Stimulated activated CD8-positive, alpha-beta memory T cell treated with anti-CD3 and anti-CD28 coated beads, Interleukin-12 subunit alpha, Interleukin-12 subunit beta, amount 100 ng/mL, for 1 hour (primary cell): ENCODE results near the gene DNAJB13.
A peak's percentile ranks its signal among the peaks of the same experiment; 100 is the strongest.
"Not testable (repeated sequence)": the region's sequence is repeated elsewhere in the genome, so short reads cannot be mapped to it uniquely, and the experiment has no call there.

Source experiments
- DNase-seq: peaks from one replicate; pipeline ENCODE4 v3.0.0-alpha.2; 2020; ENCODE audit warnings: low read depth

The DNAJB13 gene

DNA sequence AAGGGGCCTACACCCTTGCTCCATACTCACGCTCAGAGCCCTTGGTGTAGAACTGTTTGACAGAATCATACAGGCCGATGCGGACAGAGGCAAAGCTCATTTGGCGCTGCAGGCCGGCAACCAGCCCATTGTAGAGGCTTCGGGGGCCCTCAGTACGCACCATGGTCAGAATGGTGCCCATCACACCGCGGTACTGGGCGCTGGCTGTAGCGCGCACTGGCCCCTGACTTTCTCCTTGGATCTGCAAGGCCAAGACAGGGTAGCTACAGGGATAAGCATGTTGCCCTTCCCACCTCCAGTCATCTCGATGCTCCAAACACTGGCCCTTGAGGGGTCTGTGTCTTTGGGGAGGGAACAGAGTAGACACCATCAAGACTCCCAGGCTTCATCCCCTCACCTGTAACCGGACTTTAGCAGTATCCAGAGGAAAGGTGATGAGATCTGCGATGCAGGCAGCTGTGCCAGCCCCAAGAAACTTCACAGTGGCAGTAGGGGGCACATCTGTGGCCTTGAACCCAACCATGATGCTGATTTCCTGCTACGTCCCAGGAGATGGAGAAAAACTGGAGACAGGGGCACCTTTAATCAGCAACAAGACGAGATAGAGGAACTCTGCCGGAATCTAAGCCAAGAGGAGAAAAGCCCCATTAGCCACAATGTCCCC is 27.2 kb downstream of the DNAJB13 start:
- DNase-seq: no peak

DNA sequence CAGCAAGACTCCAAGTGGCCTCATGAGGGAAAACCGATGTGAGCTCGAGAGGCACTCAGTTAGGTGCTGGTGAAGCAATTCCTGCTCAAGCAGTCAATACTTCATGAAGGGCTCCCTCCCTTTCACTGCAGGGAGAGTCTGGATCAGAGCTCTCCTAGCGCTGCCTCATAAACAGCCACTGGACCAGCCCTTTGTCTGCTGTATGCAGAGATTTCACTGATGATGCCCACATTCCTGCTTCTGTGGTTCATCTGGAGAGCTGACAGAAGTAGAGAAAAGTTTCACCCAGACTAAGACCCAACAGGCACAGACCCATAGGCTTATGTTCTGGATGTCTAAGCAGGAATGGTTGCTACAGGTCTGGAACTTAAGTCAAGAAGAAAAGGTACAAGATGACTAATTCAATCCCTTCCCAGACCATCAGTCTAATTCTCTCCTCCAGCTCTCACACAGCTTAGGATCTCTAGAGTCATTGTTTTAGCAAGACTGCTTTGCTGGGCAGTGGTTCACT is 27.8 kb downstream of the DNAJB13 start:
- DNase-seq: no peak

DNA sequence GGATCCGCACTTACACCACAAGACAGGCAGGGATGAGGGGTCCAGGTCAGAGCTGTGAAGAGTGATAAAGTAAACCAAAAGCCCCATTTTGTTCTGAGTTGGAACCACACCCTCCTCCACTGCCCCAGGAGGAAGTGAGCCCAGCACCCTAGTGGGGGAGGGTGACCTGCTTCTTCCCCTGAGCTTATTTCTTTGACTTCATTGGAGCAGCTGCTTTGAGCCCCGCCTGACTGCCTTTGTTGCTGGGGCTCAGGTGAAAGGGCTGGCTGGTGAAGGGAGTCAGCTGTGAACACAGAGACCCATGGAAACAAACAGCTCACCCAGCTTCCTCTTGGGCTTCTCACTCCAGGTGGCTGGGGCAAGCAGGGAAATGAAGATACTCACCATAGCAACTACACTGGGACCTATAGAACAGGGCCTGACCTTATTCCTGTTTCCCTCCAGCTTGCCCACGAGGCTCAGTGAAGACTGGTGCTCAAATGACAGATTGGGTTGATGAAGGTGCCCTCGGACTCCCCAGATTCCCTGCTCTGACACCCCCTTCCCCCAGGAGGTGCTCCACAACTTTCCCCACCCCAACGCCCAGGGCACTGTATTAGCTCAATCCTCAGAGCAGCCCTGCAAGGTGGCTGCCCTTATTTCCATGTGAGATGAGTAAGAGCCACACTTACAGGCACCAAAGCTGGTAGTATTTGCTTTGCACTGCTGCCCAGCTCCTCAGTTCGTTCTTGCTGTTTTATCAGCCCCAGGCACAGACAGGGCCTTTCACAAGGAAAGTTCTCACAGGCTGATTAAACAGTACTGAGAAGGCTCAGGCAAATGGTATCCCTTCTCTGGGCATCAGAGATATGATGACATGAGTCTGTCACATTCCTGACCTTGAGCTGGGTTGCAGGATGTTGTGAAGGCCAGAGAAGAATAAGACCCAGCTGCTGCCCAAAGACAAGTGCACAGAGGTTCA is 29.5 kb downstream of the DNAJB13 start:
- DNase-seq: peak; percentile 66

DNA sequence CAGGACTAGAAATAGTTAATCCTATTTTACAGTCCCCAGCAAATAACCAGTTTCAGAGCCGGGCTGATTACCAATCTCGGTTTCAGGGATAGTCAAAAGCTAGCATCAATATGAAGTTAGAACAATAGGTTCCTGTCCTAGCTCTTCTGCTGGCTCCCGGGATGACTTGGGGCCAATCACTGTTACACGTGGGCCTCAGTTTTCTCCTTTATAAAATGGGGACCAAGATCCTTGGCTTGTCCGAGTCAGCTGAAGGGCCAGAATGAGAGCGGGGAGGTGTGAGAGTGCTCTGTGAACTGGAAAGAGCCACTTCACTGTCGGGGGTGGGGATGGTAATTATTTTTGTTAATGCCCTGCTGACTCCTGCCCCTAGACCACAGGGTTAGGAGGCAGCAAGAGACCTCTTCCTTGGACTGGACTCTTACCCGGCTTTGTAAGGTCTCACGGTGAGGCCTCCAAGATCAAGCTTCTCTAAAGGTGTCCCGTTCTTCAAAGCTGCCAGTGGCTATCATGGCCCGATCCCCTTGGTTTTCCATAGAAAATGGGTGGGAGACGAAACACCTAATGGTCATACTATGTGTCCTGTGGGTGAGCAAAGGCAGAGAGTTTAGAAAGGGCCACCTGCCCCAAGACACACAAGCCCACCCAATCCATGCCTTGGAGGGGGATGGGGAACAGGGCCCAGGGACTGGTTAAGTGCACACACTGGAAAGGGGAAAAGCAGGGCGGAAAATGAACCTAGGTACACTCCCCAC is 30.4 kb downstream of the DNAJB13 start:
- DNase-seq: no peak

DNA sequence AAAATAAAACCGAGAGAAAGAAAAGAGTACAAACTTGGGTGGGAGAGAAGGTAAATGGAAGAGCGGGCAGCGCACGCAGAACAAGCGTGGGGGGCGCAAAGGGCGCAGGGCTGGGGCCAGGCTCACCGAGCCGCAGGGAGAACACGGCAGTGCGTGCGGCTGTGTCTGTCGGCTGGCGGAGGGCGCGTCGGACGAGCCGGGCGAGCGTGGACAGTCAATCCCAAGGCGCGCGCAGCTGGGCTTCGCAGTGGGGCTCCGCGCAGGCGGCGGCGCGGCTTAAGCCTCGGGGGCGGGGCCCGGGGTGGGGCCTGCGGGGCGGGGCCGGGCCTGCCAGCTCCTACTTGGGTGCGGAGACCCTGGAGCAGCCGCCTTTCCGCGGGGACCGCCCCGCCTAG is 31.8 kb downstream of the DNAJB13 start, which contains the start of gene UCP2:
Gene UCP2, minus strand, starts transcription at position 249 of the 395 bp plus-strand sequence. CDS start 4,465 bp downstream, outside the sequence.
- DNase-seq: peak; percentile 68

DNA sequence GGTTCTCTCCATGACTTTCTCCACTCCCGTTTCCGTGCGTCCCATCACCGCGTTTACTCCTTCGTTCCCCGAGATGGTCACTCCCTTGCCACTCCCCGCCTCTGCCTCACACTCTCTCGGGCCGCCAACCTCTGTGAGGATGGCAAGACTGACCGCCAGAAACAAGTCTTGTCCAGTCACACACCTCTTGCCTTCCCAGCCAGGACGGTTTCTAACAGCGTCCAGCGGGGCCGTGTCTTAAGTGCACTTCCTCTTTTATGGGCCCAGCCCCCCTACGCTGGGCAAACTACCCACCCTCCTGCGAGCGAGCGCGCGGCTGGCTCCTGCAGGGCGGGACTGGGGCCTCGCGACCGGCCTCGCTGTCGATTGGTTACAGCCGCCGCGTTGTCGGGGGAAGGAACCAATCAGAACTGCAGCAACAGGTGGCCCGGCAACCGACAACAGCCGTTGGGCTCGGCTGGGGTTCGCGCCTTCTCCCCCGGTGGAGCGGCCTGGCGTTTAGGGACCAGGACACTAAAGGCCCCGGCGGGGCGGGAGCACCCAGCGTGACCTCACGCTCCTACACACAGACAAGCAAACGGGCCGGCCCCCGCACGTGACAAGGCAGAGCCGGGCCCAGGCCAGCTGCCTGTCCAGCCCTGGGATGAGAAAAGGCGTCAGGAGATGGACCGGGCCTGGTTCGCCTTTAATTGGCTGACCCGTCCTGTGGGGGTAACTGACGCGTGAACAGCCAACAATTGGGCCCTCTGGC is 32.3 kb downstream of the DNAJB13 start:
- DNase-seq: peak; percentile 85

DNA sequence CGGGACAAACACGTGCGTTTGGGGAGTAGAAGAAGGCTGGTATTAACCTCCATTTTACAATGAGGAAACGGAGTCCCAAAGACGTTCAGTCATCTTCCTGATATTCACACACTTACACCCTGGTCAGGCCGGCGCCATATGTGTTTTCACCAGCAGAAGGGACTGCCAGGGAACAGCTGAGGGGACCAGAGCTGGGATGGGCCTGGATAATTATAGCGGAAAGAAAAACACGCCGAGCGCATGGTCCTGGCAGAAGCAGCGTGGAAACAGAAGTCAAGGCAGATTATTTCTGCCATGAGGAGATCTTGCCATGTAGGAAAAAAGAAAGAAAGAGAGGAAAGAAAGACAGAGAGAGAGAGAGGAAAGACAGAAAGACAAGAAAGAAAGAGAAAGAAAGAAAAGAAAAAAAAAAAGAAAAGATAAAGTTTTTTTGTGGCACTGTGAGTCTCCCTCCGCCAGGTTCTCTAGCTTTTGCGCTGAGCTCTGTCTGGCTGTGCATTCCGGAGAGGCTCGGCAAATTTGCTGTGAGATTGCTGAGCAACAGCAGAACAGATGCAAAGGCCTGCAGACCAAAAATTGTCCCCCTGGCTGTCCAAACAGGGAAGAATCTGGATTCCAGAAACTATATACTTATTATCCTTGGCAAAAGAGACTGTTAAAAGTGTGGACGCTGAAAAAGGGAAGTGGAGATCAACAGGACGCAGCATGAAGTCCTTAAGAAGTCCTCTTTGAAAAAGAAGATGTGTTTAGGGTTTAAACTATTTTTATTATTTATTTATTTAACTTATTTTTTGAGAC is 33.1 kb downstream of the DNAJB13 start:
- DNase-seq: no peak

DNA sequence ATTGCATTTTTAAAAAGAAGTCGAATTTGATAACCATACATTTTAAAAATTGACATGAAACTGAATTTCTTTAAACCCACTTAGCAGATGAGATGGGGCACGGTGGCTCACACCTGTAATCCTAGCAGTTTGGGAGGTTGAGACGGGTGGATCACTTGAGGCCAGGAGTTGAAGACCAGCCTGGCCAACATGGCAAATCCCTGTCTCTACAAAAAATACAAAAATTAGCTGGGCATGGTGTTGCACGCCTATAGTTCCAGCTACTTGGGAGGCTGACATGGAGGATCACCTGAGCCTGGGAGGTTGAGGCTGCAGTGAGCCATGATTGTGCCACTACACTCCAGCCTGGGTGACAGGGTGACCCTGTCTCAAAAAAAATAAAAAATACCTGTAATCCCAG is 34.8 kb downstream of the DNAJB13 start:
- not testable (repeated sequence) for DNase-seq

DNA sequence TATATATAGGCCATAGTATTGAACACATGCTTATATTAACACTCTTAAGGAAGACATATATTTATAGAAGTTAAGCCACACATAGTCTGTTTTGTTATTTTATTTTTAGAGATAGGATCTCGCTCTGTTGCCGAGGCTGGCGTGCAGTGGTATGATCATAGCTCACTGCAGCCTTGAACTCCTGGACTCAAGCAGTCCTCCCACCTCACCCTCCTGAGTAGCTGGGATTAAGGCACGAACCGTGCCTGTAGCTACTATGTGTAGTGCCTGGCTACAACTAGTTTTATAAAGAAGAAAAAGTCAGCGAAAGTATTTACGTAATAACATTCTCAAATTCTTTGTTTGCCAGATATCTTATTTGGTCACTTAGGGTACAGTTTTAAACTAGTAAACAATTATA is 37.4 kb downstream of the DNAJB13 start:
- no peak for DNase-seq

DNA sequence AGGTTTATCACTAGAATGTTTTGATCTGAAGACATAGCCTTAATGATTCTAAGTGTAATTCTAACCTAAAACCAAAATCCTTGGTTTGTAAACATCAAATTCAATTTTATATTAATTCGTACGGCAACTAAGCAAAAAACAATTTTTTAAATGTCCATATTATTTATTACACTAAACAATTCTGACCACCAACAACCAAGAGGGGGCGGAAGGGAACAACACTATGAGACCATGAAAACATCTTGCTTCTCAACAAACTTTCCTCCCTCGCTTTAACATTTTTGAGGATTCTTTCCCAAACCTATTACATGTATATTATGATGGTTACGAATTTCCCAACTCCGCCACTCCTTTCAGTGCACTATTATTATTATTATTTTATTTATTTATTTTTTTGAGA is 38.3 kb downstream of the DNAJB13 start:
- no peak for DNase-seq

DNA sequence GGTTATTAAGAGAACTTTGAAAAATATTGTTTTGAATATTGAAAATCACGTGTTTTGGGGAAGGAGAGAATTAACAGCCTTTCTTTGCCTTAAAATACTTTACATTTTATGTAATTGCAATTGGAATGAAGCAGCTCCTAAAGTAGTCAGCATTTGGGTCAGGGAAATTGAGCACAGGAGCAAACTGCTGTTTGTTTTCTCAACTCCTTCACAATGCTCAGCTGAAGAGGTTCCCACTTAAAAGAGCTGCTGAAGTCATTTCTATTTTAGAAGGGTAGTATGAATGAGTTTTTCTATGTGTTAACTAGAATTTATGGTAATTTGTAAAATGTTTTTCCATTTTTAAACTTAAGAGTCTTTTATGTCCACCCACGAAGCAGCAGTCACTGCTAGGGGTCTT is 39.9 kb downstream of the DNAJB13 start:
- no peak for DNase-seq

DNA sequence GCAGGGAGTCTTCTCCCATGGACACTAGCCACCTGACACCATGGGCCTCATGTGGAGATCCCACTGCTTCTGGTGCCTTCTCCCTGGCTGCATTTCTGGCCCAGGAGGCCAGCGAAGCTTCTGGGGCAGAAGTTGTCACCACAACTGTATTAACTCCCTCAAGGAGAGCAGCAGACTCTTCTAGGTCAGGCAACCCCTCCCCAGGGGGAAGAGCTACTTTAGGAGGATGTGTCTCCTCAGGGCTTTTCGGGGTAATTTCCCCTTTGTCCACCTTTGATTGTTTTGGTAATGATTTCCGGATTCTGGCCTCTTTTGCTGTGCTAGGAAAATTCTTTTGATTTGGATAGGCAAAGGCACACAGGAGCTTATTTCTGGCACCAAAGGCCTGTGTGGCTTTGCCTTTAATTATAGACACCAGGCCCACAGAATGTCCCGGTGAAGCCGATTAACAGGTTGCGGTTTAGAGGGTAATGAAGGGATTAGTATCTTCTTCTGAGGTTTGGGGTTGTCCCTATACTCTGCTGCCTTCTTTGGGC is 40.7 kb downstream of the DNAJB13 start:
- no peak for DNase-seq

DNA sequence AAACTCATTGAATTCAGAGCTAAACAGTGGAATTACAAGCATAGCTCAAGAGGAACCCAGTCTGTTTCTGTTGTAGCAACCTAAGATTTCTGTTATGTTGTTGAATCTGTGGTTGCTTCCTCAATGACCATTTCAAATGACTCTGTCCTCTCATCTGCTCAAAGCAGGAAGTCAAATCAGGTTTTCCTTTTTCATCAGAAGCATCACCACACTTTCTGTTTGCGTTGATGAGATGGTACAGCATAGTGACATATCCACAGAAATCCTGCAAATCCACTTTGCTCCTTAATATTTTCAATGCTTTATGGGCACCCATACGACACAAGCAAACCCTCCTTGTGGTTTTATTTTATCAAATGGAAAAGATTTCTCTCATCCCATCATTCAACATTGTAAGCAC is 44.4 kb downstream of the DNAJB13 start:
- DNase-seq: no peak

DNA sequence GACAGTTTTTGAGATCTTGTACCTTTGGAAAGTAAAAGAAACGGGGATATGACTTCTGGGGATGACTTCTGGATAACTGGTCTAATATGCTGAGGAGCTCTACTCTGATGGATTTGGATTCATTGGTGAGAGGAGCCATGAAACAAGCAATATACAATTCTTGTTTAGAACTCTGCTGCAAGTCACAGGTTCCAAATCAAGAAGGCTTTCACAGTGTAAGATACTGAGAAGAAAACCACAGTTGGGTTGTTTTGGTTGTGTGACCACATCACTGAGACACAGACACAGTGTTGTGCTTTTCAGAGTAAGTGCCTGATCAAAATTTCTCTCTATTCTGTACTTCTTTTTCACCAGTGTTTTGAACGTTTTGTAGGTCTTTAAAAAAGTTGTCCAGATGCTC is 44.9 kb downstream of the DNAJB13 start:
- no peak for DNase-seq

DNA sequence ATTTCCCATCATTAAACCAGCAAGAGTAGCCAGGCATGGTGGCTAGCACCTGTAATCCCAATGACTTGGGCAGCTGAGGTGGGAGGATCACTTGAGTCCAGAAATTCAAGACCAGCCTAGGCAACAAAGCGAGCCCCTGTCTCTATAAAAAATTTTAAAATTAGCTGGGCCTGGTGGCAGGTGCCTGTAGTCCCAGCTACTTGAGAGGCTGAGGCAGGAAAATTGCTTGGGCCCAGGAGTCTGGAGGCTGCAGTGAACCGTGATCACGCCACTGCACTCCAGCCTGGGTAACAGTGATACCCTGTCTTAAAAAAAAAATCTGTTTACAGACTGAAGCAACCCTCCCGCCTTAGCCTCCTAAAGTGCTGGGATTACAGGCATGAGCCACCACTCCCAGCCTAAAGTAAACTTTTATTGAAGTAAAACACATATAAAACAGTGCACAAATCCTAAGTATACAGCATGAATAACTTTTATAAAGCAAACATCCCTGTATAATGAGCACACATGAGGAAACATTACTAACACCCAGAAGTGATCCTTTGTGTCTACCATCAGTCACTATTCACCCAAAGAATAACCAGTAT is 45.4 kb downstream of the DNAJB13 start:
- DNase-seq: no peak

DNA sequence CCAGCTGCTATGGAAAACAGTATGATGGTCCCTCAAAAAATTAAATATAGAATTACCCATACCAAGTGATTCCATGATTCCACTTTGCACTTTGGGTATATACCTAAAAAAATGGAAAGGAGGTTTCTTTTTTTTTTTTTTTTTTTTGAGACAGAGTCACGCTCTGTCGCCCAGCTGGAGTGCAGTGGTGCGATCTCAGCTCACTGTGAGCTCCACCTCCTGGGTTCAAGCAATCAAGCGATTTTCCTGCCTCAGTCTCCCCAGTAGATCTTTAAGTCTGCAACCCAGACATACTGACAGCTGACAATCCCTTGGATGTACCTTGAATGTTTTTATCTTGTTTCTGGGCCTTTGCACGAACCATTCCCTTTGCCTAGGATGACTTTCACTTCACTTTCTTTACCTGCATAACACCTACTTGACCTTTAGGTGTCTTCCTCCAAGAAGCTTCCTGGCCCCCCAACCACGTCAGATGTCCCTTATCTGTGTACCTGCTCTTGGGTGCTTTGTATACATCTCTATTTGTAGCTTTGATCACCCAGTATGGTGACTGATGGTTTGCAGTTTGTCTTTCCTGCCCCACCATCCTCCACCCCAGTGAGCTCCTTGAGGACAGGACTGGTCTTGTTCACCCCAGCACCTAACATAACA is 46.4 kb downstream of the DNAJB13 start:
- DNase-seq: no peak

DNA sequence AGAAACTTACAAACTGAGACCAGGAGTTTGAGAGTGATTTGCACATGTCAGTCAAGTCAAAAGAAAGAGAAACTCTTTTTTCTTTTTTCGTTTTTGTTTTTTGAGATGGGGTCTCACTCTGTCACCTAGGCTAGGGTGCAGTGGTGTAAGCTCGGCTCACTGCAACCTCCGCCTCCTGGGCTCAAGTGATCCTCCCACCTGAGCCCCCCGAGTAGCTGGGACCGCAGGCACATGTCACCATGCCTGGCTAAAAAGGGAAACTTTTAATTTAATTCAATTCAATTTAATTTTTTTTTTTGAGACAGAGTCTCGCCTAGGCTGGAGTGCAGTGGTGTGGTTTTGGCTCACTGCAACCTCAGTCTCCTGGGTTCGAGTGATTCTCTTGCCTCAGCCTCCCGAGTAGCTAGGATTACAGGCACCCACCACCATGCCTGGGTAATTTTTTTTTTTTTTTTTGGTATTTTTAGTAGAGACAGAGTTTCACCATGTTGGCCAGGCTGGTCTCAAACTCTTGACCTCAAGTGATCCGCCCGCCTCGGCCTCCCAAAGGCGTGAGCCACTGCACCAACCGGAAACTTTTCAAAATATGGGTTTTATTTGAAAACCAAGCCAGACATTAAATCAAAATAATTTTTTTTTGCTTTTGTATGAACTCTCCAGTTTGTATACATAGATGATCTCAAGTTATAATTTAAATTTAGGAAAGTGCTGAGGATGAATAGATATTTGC is 48.2 kb downstream of the DNAJB13 start:
- DNase-seq: no peak

DNA sequence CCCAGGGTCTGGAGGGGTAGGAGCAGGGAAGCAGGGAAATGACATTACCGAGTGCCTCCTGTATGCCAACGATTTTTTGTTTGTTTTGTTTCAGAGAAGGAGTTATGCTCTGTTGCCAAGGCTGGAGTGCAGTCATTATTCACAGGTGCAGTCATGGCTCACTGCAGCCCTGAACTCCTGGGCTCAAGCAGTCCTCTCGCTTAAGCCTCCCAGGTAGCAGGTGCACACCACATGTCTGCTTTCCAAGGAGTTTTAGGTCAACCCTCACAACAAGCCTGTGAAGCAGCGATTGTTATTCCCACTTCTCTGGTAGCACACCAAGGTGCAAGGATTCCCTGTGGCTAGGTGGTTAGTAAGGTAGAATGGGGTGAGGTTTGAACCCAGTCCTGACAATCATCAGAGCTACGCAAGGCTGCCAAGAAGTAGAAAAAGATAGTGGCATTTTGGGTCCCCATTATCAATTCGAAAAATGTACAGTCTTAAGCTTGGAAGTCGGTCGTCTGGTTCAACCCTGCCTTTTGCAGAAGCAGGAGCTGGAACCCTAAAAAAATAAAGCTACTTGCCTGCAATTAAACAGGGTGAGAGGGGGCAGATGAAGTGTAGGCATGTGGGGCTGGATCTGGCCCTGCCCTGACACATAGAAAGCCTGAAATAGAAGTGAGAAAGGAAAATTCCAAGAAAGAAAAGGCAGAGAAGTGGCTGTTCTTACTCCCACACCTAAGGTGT is 48.9 kb downstream of the DNAJB13 start:
- DNase-seq: no peak
